HUES6 (cell line): Measurements from ENCODE around the gene TRPT1.
A peak's percentile ranks its signal among the peaks of the same experiment; 100 is the strongest.

Experiments used
- H3K27ac ChIP-seq: 2 replicates; pipeline ENCODE4 v1.7.0; 2013; ENCODE audit warnings: low read depth, mild to moderate bottlenecking, low read length, inconsistent platforms
- H3K27me3 ChIP-seq: 2 replicates; pipeline ENCODE4 v1.6.1; 2013; ENCODE audit warnings: low read length; ENCODE audit not compliant: control insufficient read depth, insufficient read depth
- H3K36me3 ChIP-seq: 2 replicates; pipeline ENCODE4 v1.6.1; 2013; ENCODE audit warnings: low read length; ENCODE audit not compliant: control insufficient read depth, insufficient read depth
- H3K4me1 ChIP-seq: 2 replicates; pipeline ENCODE4 v1.6.1; 2013; ENCODE audit warnings: low read length; ENCODE audit not compliant: control insufficient read depth, insufficient read depth
- H3K4me3 ChIP-seq: 2 replicates; pipeline ENCODE4 v1.5.1; 2013; ENCODE audit warnings: low read depth, low read length
- H3K9ac ChIP-seq: one replicate; pipeline ENCODE4 v1.6.1; 2013; ENCODE audit warnings: mild to moderate bottlenecking, low read length
- H3K9me3 ChIP-seq: 2 replicates; pipeline ENCODE4 v1.6.1; 2013; ENCODE audit warnings: low read depth, low read length; ENCODE audit not compliant: control insufficient read depth, insufficient read depth

Gene TRPT1

GRCh38 chr11:64255135-64256128 lies 29.4 kb upstream of the TRPT1 start:
- no peak overlapping the region for H3K4me3 ChIP-seq
- H3K27me3 ChIP-seq = no peaks in the 10 kb centered on the region
- no peaks in the 10 kb centered on the region for H3K9me3 ChIP-seq
- peaks cover 19% of the 10 kb centered on the region for H3K4me1 ChIP-seq
- peaks cover 57% of the 10 kb centered on the region for H3K36me3 ChIP-seq
- no peak overlapping the region for H3K27ac ChIP-seq
- no peak overlapping the region for H3K9ac ChIP-seq

- Histone ChIP-seq H3K4me1 (peaks cover 30% of the 10 kb centered on the region), H3K9me3 (no peaks in the 10 kb centered on the region), H3K36me3 (peaks cover 46% of the 10 kb centered on the region), H3K9ac (no peak overlapping the region), H3K4me3 (no peak overlapping the region), H3K27me3 (no peaks in the 10 kb centered on the region), H3K27ac (no peak overlapping the region)
Observed at GRCh38 chr11:64254326-64254725, 28.3 kb upstream of the TRPT1 start.

DNA sequence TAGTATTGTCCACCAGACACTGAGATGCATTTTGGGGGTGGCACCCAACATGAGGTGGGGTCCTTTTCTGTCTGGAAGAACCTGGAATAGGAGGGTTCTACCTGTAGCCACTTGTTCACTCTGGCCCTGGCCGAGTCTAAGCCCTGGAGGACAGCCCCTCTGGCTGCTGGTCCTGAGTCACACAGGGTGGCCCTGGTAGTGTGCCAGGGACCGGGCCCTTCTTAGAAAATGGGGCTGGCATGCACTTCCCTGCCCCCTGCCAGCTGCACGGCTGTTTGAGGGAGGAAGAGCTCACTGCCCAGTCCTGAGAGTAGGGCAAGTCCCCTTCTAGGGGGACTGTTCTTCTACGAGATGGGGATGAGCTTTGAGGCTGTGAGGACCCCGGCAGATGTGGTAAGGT lies 27.5 kb upstream of the TRPT1 start:
- Histone ChIP-seq H3K4me3 (0 out of 2 replicates have a peak overlapping the region, but pooled peaks have one; percentile 37), H3K4me1 (peaks cover 38% of the 10 kb centered on the region), H3K9me3 (no peaks in the 10 kb centered on the region), H3K27me3 (no peaks in the 10 kb centered on the region), H3K27ac (no peak overlapping the region), H3K9ac (no peak overlapping the region), H3K36me3 (peaks cover 37% of the 10 kb centered on the region)

GRCh38 chr11:64253043-64253442 lies 27.1 kb upstream of the TRPT1 start:
- peak overlapping the region; percentile 37 for H3K4me3 ChIP-seq
- no peaks in the 10 kb centered on the region for H3K9me3 ChIP-seq
- H3K9ac ChIP-seq = peak overlapping the region; percentile 43
- H3K27ac ChIP-seq = no peak overlapping the region; the same call in 1 of the 2 replicates
- H3K36me3 ChIP-seq = peaks cover 33% of the 10 kb centered on the region
- H3K4me1 ChIP-seq = peaks cover 42% of the 10 kb centered on the region
- no peaks in the 10 kb centered on the region for H3K27me3 ChIP-seq

- peaks cover 48% of the 10 kb centered on the region for H3K4me1 ChIP-seq
Observed at GRCh38 chr11:64252003-64252872, 26.3 kb upstream of the TRPT1 start.

GRCh38 chr11:64251753-64252002 lies 25.7 kb upstream of the TRPT1 start:
- Histone ChIP-seq H3K27ac (no peak overlapping the region), H3K4me1 (peaks cover 48% of the 10 kb centered on the region), H3K9ac (peak overlapping the region; percentile 79)

More at GRCh38 chr11:64252003-64252872, 26.3 kb upstream of the TRPT1 start:
- peaks cover 29% of the 10 kb centered on the region for H3K36me3 ChIP-seq
- no peaks in the 10 kb centered on the region for H3K27me3 ChIP-seq
- no peaks in the 10 kb centered on the region for H3K9me3 ChIP-seq
- peak overlapping the region; percentile 90 for H3K4me3 ChIP-seq
- peak overlapping the region; percentile 79 for H3K9ac ChIP-seq
- no peak overlapping the region for H3K27ac ChIP-seq

DNA sequence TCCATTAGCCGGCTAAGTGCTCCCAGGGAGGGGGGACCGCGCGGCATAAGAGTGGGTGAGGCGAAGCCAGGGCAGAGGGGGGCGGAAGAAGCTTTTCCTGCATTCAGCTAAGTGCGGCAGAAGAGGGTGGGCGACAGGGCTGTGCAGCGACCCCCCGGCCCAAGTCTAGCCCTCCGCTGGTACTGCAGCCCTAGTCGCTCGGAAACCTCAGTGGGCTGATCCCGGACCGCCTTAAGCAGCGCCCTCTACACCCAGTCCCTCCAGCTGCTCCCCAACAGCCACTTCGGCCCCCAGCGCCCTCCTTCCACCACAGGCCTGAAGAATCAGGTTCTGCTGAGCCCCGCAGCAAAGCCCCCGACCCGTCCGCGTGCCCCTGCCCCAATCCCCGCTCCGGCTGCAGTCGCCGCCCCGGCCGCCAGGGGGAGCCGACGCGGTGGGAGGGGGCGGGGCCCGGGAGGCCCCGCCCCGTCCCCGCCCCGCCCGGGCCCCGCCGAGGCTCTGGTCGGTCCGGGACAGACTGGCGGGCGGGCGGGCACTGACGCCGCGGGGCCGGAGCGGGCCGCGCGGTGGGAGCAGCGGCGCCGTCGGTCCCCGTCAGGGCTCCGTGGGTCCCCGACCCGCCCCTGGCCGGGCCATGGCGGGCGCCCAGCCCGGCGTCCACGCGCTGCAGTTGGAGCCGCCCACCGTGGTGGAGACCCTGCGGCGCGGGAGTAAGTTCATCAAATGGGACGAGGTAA lies 25.2 kb upstream of the TRPT1 start, which contains the start of gene PLCB3:
Gene PLCB3, plus strand, starts transcription at position 515 of the 737 bp plus-strand sequence. Its CDS starts 120 bp downstream, at position 635.
- Histone ChIP-seq H3K9ac (peak within 1 kb of the TSS; percentile 79), H3K27me3 (no peaks in the 10 kb centered on the region), H3K9me3 (no peaks in the 10 kb centered on the region), H3K27ac (peak within 1 kb of the TSS; percentile 10; the same call in 1 of the 2 replicates), H3K4me3 (peak within 1 kb of the TSS; percentile 90), H3K36me3 (peaks cover 22% of the 10 kb centered on the region), H3K4me1 (peaks cover 48% of the 10 kb centered on the region)

More at GRCh38 chr11:64251753-64252002, 25.7 kb upstream of the TRPT1 start:
- Histone ChIP-seq H3K36me3 (peaks cover 27% of the 10 kb centered on the region), H3K9me3 (no peaks in the 10 kb centered on the region), H3K27me3 (no peaks in the 10 kb centered on the region), H3K4me3 (peak overlapping the region; percentile 90)

DNA sequence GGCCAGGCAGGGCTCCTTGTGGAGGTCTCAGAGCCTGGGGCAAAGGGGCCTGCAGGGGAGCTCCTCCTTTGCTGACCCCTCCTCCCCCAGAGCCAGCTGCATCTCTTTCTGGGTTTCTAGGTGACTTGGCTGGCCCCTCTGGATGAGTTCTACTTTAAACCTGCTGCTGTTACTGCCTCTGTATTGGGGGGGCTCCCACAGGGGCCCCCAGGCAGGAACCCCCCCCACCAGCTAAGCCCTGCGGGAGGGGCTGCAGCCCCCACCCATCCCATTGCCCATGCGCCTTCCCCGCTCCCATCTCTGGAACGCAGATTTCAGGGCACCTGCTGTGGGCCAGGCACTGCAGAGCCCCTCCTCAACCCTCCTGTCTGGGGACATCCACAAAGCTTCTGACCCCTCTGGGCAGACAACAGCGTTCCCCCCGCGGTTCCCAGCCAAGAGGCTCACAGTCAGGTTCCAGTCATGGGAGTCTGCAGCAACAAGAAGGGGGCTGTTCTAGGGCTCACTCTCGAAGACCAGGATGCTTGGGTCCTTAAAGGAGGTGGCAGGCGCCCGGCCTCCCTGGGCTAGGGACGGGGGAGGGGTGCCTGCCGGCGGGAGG lies 24.5 kb upstream of the TRPT1 start:
- H3K4me1 ChIP-seq = peaks cover 49% of the 10 kb centered on the region
- H3K36me3 ChIP-seq = peaks cover 16% of the 10 kb centered on the region
- no peaks in the 10 kb centered on the region for H3K27me3 ChIP-seq
- H3K9ac ChIP-seq = peak overlapping the region; percentile 59
- peak overlapping the region; percentile 90 for H3K4me3 ChIP-seq
- H3K27ac ChIP-seq = peak overlapping the region; percentile 10; the same call in 1 of the 2 replicates
- no peaks in the 10 kb centered on the region for H3K9me3 ChIP-seq

GRCh38 chr11:64249563-64250414 lies 23.8 kb upstream of the TRPT1 start:
- no peaks in the 10 kb centered on the region for H3K27me3 ChIP-seq
- H3K4me1 ChIP-seq = peaks cover 53% of the 10 kb centered on the region
- H3K9ac ChIP-seq = peak overlapping the region; percentile 59
- peak overlapping the region; percentile 8; the same call in 1 of the 2 replicates for H3K27ac ChIP-seq
- H3K4me3 ChIP-seq = peak overlapping the region; percentile 90
- peaks cover 12% of the 10 kb centered on the region for H3K36me3 ChIP-seq
- no peaks in the 10 kb centered on the region for H3K9me3 ChIP-seq
